Choroid plexus epithelial cell (primary cell): ENCODE data around the gene NT5DC3.

Source experiments
- DNase-seq: peaks from one replicate; pipeline ENCODE4 v3.0.0-alpha.2; 2010; ENCODE audit warnings: low read depth
- H3K4me3 ChIP-seq: 2 replicates; pipeline ENCODE4 v1.5.1; 2011; ENCODE audit warnings: low read depth, mild to moderate bottlenecking, control low read depth, low read length, moderate library complexity
- TF ChIP-seq, protein P1 (sequence below): conservative IDR thresholded peaks from 2 replicates; pipeline ENCODE4 v1.5.1; 2011; ENCODE audit warnings: low read depth, mild to moderate bottlenecking, control low read depth, inconsistent platforms, low read length, moderate library complexity

Gene NT5DC3

DNA sequence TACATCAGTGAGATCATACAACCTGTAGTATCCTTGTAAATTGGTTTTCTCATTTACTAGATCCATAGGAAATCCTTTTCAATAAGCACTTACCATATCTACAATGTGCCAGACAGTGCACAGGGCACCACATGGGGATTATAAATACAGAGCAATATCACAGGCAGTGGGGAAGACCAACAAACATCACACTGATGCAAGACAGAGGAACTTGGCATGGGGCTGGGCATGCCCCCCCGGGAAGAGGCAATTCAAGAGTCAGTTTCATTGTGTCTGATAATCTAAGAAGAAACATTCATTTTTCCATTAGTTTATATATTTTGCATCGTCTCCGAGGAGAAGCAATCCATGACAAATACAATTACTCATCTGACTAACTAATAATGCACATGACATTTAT, 16.2 kb downstream of the NT5DC3 start:
- H3K4me3 ChIP-seq = no peak overlapping the region
- TF ChIP-seq, protein P1, sequence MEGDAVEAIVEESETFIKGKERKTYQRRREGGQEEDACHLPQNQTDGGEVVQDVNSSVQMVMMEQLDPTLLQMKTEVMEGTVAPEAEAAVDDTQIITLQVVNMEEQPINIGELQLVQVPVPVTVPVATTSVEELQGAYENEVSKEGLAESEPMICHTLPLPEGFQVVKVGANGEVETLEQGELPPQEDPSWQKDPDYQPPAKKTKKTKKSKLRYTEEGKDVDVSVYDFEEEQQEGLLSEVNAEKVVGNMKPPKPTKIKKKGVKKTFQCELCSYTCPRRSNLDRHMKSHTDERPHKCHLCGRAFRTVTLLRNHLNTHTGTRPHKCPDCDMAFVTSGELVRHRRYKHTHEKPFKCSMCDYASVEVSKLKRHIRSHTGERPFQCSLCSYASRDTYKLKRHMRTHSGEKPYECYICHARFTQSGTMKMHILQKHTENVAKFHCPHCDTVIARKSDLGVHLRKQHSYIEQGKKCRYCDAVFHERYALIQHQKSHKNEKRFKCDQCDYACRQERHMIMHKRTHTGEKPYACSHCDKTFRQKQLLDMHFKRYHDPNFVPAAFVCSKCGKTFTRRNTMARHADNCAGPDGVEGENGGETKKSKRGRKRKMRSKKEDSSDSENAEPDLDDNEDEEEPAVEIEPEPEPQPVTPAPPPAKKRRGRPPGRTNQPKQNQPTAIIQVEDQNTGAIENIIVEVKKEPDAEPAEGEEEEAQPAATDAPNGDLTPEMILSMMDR = no peak
- no peak for DNase-seq

DNA sequence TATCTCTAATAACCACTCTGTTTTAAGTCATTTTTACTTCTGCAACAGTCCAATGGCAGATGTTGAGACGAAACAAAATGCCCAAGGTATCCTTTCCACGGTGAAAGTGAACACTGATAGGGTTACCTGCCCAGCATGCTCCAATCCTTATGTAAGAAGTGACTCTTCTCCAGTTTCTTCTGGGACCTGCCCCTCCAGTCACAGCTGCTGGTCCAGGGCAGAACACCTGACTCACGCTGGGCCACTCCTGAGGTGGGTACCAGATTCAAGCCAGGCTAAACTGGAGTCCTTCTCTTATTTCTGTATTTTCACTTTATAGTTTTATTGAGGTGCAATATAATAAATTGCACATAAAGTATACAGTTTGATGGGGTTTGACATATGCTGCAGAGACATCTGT, 16.7 kb downstream of the NT5DC3 start:
- TF ChIP-seq, protein P1 = no peak
- DNase-seq = no peak
- H3K4me3 ChIP-seq = no peak overlapping the region

DNA sequence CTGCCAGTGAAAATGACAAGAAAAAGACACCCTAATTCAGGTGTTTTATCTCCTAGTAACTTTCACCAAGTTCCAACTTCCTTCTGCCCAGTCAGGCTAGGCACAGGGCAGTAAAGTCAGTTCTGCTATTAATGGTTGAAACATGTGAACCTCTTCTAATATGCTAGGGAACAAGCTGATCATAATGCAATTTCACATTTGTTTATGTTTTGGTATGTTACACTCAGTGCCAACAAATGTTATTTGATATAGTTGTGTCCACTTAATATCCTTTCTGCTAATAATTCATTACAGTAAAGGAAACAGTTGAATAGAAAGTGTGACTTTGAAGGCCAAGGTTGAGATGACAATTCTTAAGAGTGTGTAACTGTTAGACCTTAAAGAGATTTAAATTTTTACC, 17.2 kb downstream of the NT5DC3 start:
- no peak for DNase-seq
- no peak overlapping the region for H3K4me3 ChIP-seq
- TF ChIP-seq, protein P1 = no peak

DNA sequence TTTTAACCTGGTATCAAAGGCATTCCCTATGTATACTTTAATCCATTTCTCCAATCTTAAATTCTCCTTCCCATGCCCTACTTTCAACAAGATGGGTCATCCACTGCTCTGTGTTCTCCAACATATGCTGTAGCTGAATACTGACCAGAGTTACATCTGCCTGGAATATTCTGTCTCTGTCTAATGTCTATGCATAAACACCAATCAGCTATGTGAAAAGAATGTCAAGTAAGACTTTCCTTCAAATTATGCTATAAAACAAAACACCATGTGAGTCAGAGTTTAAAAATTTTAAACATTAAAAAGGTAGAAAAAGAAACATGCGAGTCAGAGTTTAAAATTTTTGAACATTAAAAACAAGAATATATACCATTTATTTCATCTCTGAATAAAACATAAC, 19.3 kb downstream of the NT5DC3 start:
- peak; percentile 65 for DNase-seq
- H3K4me3 ChIP-seq = no peak overlapping the region
- TF ChIP-seq, protein P1 = no peak

DNA sequence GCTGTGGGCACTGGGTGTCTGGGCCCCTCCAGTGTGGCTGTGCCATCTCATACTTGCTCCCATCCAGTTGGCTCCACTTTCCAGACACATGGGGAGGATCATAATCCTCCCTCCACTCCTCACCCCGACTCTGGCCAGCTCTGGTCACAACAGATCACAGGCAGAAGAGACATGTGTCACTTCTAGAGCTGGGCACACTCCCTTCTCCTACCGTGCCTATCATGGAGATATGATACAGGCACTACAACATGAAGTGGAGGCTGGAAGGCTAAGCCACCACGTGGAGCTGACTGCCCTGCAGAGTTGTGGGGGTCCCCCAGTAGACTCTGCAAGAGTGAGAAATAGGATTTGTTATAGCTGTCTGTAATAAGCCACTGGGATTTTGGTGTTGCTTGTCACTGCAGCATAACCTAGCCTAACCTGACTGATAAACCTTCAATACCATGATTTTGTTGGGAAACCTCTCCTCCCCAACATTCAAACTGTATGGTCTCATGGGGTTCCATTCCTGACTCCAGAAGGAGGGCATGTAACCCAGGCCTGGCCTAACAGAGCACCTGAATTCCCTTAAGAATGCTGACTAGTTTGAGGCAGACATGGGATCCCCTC, 20.0 kb downstream of the NT5DC3 start:
- no peak overlapping the region for H3K4me3 ChIP-seq
- DNase-seq = no peak
- TF ChIP-seq, protein P1 = no peak

DNA sequence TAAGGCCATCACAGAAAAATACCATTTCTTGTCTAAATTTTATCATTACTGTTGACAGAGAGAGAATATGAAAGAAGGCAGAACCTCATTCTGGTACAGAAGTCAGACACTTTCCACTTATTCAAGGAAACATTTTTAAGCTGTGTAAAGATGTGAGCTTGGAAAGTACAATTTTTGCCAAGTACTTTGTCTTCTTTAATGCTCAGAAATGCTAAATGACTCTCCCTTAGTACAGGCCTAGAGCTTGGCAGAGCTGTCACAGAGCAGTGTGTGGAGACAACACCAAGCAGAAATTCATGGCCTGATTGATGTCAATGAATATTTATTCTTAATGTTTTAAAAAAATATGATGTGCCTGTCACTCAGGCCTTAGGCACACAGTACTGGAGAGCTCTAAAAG, 20.7 kb downstream of the NT5DC3 start:
- no peak for DNase-seq
- TF ChIP-seq, protein P1 = no peak
- H3K4me3 ChIP-seq = no peak overlapping the region

DNA sequence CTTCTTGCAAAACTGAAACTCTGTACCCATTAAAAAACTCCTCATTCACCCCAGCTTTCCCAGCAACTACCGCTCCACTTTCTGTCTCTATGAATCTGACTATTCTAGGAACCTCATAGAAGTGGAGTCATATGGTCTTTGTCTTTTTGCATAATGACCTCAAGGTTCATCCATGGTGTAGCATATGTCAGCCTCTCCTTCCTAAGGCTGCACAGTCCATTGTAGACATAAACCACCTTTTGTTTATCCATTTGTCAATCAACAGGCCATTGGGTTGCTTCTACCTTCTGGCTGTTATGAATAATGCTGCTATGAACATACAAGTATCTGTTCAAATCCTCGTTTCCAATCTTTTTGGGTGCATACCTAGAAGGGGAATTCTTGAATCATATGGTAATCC, 21.1 kb downstream of the NT5DC3 start:
- no peak for DNase-seq
- no peak overlapping the region for H3K4me3 ChIP-seq
- TF ChIP-seq, protein P1 = no peak
